ENCODE data around the gene SMC1A. TPM values are rescaled to one million over a fixed set of nuclear protein-coding genes. Genes with fewer than 3 reads are reported as not detected.

SMC1A gene
- total RNA-seq, 1 experiment from 2014 or later, result 88.3 TPM

DNA sequence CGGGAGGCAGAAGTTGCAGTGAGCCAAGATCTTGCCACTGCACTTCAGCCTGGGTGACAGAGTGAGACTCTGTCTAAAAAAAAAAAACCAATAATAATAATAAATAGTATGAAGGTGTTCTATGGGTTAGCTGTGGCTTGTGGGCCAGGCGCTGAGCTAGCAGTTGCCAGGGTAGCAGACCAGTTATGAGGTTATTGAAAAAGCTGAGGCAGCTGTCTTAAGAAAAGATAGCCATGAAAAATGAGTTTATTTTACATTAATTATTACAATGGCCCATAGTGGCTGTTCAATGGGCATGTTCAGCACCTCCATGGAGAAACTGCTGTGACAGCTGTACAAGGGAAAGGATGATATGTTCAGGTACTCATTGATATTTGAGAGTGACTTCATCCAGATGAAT, 25.0 kb upstream of the SMC1A start:
- no TSS peak for BruUV-seq (replicated peaks)
- Histone ChIP-seq H2AFZ (ENCODE audit: low read depth, low read length, poor library complexity, severe bottlenecking) (no peak overlapping the region), H3K36me3 (ENCODE audit: control insufficient read depth in 1 of 2, insufficient read depth in 2 of 2, low read length in 2 of 2) (no peaks in the 10 kb centered on the region), H3K4me1 (ENCODE audit: control insufficient read depth in 1 of 2, insufficient read depth in 2 of 2, low read length in 2 of 2) (peaks cover 0 to under 1% of the 10 kb centered on the region in 2 experiments; a peak in 1 of 4 replicates), H3K9me2 (ENCODE audit: insufficient read depth) (no peaks in the 10 kb centered on the region), H3K4me3 (replicated peaks in 1 of 2; ENCODE audit: low read depth in 1 of 2, low read length in 2 of 2) (no peak overlapping the region), H3K27ac (ENCODE audit: low read depth, low read length) (no peak overlapping the region), H3K79me2 (ENCODE audit: insufficient read depth, low read length) (no peaks in the 10 kb centered on the region), H3K4me2 (ENCODE audit: low read length) (no peak overlapping the region), H4K20me1 (ENCODE audit: insufficient read depth) (no peaks in the 10 kb centered on the region), H3K9ac (ENCODE audit: low read length) (no peak overlapping the region), H3K27me3 (ENCODE audit: insufficient read depth, low read length) (no peaks in the 10 kb centered on the region), H3K9me3 (ENCODE audit: control insufficient read depth in 1 of 2, insufficient read depth in 1 of 2, low read depth in 1 of 2, low read length in 2 of 2) (no peaks in the 10 kb centered on the region)
- DNase-seq (ENCODE audit: low read depth, low spot score) (no peak), ATAC-seq (no peak)
- RAD21 ChIA-PET (ENCODE audit: low non-redundant PET in 1 of 2, low total read pairs in 2 of 2, uncharacterized antibody in 2 of 2, unreplicated experiment in 2 of 2), result no interaction called here
- CTCF ChIA-PET, result interaction anchor here (2.8 kb wide), 1 partner anchor 133 kb away, joined by 25 read pairs; no protein-coding TSS in a partner anchor
- POLR2A ChIA-PET, result no interaction called here
- TF ChIP-seq SRF (IDR thresholded peaks at IDR 0.05; ENCODE audit: low read depth), result no peak
- TF ChIP-seq EGR1 (IDR thresholded peaks at IDR 0.05; ENCODE audit: low read depth), result no peak
- TF ChIP-seq TCF7L2 (IDR thresholded peaks at IDR 0.05; ENCODE audit: borderline replicate concordance, extremely low read depth, insufficient read depth, insufficient read length), result no peak
- TF ChIP-seq RAD21 (IDR thresholded peaks at IDR 0.05; ENCODE audit: low read depth), result no peak
- no peak for TF ChIP-seq EZH2 (IDR thresholded peaks at IDR 0.05)
- no peak for TF ChIP-seq FOSL1 (IDR thresholded peaks at IDR 0.05; ENCODE audit: low read depth)
- no peak for TF ChIP-seq JUND (IDR thresholded peaks at IDR 0.05)
- TF ChIP-seq, protein P1, sequence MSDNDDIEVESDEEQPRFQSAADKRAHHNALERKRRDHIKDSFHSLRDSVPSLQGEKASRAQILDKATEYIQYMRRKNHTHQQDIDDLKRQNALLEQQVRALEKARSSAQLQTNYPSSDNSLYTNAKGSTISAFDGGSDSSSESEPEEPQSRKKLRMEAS (IDR thresholded peaks at IDR 0.05), result no peak
- intact Hi-C loops (cut with micrococcal nuclease), result no loop called here

DNA sequence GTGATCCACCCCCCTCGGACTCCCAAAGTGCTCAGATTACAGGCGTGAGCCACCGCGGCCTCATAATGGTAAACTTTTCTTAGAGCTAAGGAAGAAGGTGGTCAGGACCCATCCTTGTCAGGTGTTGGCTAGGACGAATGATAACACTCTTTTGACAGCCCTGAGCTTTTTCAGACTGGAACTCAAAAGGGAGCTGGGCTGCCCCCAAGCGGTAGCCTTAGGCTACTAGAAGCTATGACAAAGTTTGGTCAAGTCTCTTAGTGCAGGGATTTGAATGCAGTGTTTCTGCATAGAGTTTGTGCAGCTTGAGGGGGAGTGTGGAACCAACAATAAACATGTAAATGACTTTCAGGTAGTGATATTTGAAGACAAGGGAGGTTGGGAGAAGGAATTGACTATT, 23.5 kb upstream of the SMC1A start:
- H3K9me3 ChIP-seq (ENCODE audit: control insufficient read depth in 1 of 2, insufficient read depth in 1 of 2, low read depth in 1 of 2, low read length in 2 of 2), result no peaks in the 10 kb centered on the region
- H3K27ac ChIP-seq (ENCODE audit: low read depth, low read length), result no peak overlapping the region
- CTCF ChIA-PET, result interaction anchor here (0.6 to 2.8 kb wide), 9 partner anchors 8 to 164 kb away, joined by 3 to 25 read pairs (median 4); partner anchors contain the start of genes RIBC1 and SMC1A
- no peak overlapping the region for H3K4me3 ChIP-seq (replicated peaks in 1 of 2; ENCODE audit: low read depth in 1 of 2, low read length in 2 of 2)
- intact Hi-C loops (cut with micrococcal nuclease), result loop anchor here (1.0 kb wide), 1 partner anchor 129 kb away; no protein-coding TSS in a partner anchor
- DNase-seq (ENCODE audit: low read depth, low spot score) (no peak), ATAC-seq (peak; percentile 55)
- H3K36me3 ChIP-seq (ENCODE audit: control insufficient read depth in 1 of 2, insufficient read depth in 2 of 2, low read length in 2 of 2), result no peaks in the 10 kb centered on the region
- H3K79me2 ChIP-seq (ENCODE audit: insufficient read depth, low read length), result no peaks in the 10 kb centered on the region
- H3K4me2 ChIP-seq (ENCODE audit: low read length), result no peak overlapping the region
- no peaks in the 10 kb centered on the region for H3K27me3 ChIP-seq (ENCODE audit: insufficient read depth, low read length)
- TF ChIP-seq SRF (IDR thresholded peaks at IDR 0.05; ENCODE audit: low read depth), result no peak
- TF ChIP-seq, protein P2, sequence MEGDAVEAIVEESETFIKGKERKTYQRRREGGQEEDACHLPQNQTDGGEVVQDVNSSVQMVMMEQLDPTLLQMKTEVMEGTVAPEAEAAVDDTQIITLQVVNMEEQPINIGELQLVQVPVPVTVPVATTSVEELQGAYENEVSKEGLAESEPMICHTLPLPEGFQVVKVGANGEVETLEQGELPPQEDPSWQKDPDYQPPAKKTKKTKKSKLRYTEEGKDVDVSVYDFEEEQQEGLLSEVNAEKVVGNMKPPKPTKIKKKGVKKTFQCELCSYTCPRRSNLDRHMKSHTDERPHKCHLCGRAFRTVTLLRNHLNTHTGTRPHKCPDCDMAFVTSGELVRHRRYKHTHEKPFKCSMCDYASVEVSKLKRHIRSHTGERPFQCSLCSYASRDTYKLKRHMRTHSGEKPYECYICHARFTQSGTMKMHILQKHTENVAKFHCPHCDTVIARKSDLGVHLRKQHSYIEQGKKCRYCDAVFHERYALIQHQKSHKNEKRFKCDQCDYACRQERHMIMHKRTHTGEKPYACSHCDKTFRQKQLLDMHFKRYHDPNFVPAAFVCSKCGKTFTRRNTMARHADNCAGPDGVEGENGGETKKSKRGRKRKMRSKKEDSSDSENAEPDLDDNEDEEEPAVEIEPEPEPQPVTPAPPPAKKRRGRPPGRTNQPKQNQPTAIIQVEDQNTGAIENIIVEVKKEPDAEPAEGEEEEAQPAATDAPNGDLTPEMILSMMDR (IDR thresholded peaks at IDR 0.05 in 2 of 3, conservative IDR thresholded peaks at IDR 0.05 in 1 of 3; ENCODE audit: borderline replicate concordance in 1 of 3, insufficient read depth in 1 of 3, low read depth in 2 of 3, low read length in 2 of 3), result peak in 2 of 3 experiments; percentile 66 to 76; a peak in 4 of 6 replicates
- peaks cover 3 to 8% of the 10 kb centered on the region in 2 experiments; a peak in 2 of 4 replicates for H3K4me1 ChIP-seq (ENCODE audit: control insufficient read depth in 1 of 2, insufficient read depth in 2 of 2, low read length in 2 of 2)
- no TSS peak for BruUV-seq (replicated peaks)
- no peak overlapping the region for H3K9ac ChIP-seq (ENCODE audit: low read length)
- H4K20me1 ChIP-seq (ENCODE audit: insufficient read depth), result no peaks in the 10 kb centered on the region
- POLR2A ChIA-PET, result interaction anchor here (0.9 to 1.0 kb wide), 2 partner anchors 23 to 221 kb away, joined by 3 read pairs; partner anchors contain the start of genes KDM5C, RIBC1 and SMC1A
- RAD21 ChIA-PET (ENCODE audit: low non-redundant PET in 1 of 2, low total read pairs in 2 of 2, uncharacterized antibody in 2 of 2, unreplicated experiment in 2 of 2), result interaction anchor here (0.9 to 1.5 kb wide), 3 partner anchors 128 to 131 kb away, joined by 3 to 7 read pairs (median 4); no protein-coding TSS in a partner anchor
- H2AFZ ChIP-seq (ENCODE audit: low read depth, low read length, poor library complexity, severe bottlenecking), result no peak overlapping the region
- H3K9me2 ChIP-seq (ENCODE audit: insufficient read depth), result no peaks in the 10 kb centered on the region
